ENCODE results near the gene LSM4.

DNA sequence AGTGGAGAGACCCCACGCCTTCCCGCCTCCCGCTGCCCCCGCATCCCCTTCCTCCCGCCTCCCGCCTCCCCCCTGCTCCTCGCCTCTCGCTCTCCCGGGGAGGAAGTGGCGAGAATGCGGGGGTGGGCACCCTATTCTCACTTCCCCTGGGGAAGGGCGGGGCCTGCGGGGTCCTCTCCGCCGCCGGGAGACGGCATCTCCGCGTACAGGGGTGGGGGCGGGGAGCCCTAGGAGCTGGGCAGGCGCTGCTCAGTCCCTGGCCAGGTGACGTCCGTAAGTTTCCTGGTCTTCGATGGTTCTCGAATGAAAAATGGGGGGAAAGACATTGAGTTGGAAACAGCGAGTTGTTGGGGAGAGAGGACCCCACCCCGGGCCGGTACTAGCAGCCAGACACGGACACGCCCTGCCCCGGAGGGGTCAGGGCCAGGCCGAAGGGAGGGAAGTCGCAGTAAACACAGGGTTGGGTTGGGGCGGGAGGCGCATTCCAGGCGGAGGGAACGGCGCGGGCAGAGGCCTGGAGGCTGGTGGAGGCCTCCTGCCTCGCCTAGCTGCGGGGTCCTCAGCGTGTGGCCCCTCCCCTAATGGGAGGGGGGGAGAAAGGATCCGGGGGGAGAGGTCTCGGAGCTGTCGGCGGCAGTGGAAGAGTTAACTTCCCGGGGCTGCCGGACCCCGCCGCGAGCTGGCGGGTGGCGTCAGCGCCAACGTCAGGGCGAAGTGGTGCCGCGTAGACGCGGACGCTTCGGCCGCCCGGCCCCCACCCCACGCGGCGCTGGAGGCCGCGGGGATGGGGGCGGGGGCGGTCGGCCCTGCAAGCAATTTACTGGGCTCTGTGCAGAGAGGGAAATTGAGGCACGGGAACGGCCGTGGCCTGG lies 31.1 kb downstream of the LSM4 start:
- TF ChIP-seq, protein P1, sequence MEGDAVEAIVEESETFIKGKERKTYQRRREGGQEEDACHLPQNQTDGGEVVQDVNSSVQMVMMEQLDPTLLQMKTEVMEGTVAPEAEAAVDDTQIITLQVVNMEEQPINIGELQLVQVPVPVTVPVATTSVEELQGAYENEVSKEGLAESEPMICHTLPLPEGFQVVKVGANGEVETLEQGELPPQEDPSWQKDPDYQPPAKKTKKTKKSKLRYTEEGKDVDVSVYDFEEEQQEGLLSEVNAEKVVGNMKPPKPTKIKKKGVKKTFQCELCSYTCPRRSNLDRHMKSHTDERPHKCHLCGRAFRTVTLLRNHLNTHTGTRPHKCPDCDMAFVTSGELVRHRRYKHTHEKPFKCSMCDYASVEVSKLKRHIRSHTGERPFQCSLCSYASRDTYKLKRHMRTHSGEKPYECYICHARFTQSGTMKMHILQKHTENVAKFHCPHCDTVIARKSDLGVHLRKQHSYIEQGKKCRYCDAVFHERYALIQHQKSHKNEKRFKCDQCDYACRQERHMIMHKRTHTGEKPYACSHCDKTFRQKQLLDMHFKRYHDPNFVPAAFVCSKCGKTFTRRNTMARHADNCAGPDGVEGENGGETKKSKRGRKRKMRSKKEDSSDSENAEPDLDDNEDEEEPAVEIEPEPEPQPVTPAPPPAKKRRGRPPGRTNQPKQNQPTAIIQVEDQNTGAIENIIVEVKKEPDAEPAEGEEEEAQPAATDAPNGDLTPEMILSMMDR (IDR thresholded peaks at IDR 0.05), result no peak
- no peak for TF ChIP-seq POLR2A (IDR thresholded peaks at IDR 0.05)
